Thyroid gland (tissue), 4 donors: ENCODE results near the gene ZKSCAN3. TPM values are rescaled to one million over a fixed set of nuclear protein-coding genes. Genes with fewer than 3 reads are reported as not detected.

Experiments used
- DNase-seq, 2 donors: peaks; one replicate each; pipeline ENCODE4 v3.0.0-alpha.2; 2019
- H3K27ac ChIP-seq, 3 donors: fragments of 200-600 bp; sonication (generic); 1 replicate in 2 of 3; 2 replicates in 1 of 3; pipeline ENCODE4 v1.5.1; 2016 to 2019; ENCODE audit warnings: mild to moderate bottlenecking in 1 of 3, moderate library complexity in 1 of 3
- H3K27me3 ChIP-seq: fragments of 200-600 bp; sonication (generic); one replicate; pipeline ENCODE4 v1.5.1; 2019
- H3K36me3 ChIP-seq, 2 donors: fragments of 200-600 bp; sonication (generic); one replicate each; pipeline ENCODE4 v1.5.1; 2016 to 2019
- H3K4me1 ChIP-seq, 2 donors: fragments of 200-600 bp; sonication (generic); one replicate each; pipeline ENCODE4 v1.5.1; 2017 to 2019
- H3K4me3 ChIP-seq, 3 donors: fragments of 200-600 bp; sonication (generic); replicated peaks in 1 of 3; 1 replicate in 2 of 3; 2 replicates in 1 of 3; pipeline ENCODE4 v1.5.1; 2016; ENCODE audit warnings: mild to moderate bottlenecking in 1 of 3
- H3K9me3 ChIP-seq: fragments of 200-600 bp; sonication (generic); one replicate; pipeline ENCODE4 v1.5.1; 2017
- POLR2A ChIP-seq, 2 donors: fragments of 450-650 bp; IDR thresholded peaks; one replicate each; pipeline ENCODE4 v1.6.1; 2017; ENCODE audit warnings: antibody characterized with exemption in 2 of 2, mild to moderate bottlenecking in 2 of 2, moderate library complexity in 1 of 2
- WGBS, 2 donors: methylation state at CpG; one replicate each; pipeline ENCODE4 v1.1.5; 2017; 5-methylcytosine and 5-hydroxymethylcytosine counted together
- intact Hi-C: fragments of 100-400 bp; cut with DNase I; formaldehyde crosslinking; loops from one replicate; pipeline ENCODE4 v1.15.1; 2023
- total RNA-seq, 4 donors: library from RNA; depleted of rRNA; stranded (reverse); fragments of >200 nt; gene quantifications; one replicate each; pipeline ENCODE4 v1.2.3, GENCODE V29; 2016
- TF ChIP-seq, protein P1 (sequence below), 6 experiments: fragments of 200-600 bp in 3 of 6; fragments of 450-650 bp in 3 of 6; sonication (generic) in 3 of 6; IDR thresholded peaks; one replicate each; pipeline ENCODE4 v1.5.1; 2016 to 2019; ENCODE audit warnings: antibody characterized with exemption in 6 of 6, mild to moderate bottlenecking in 2 of 6, inconsistent platforms in 1 of 6, moderate library complexity in 1 of 6

ZKSCAN3 gene
- total RNA-seq, 4 donors from 2014 or later, result 7.0 to 10.5 (median 8.6) TPM

DNA sequence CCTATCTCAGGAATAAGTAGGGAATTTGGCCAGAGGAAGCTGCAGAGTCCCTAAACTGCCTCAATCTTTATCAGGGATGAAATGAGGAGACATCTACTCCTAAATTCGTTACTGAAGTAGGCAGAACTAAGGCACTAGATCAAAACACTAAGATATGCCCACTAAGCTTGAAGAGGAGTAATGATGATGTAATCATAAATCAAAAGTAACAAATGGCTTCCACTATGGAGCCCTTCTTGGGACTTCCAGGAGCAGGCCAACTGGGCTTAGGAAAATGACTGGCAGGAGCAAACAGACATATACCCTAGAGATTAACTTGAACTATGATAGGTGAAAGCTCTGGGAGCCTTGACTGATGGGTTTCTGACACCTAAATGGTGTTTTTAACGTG lies 34.4 kb downstream of the ZKSCAN3 start:
- H3K4me3 ChIP-seq, result no peak overlapping the region
- 81 to 82% methylated on average over 2 of the region's 2 CpGs for WGBS, 2 donors
- no peaks in the 10 kb centered on the region for H3K27me3 ChIP-seq
- TF ChIP-seq, protein P1, sequence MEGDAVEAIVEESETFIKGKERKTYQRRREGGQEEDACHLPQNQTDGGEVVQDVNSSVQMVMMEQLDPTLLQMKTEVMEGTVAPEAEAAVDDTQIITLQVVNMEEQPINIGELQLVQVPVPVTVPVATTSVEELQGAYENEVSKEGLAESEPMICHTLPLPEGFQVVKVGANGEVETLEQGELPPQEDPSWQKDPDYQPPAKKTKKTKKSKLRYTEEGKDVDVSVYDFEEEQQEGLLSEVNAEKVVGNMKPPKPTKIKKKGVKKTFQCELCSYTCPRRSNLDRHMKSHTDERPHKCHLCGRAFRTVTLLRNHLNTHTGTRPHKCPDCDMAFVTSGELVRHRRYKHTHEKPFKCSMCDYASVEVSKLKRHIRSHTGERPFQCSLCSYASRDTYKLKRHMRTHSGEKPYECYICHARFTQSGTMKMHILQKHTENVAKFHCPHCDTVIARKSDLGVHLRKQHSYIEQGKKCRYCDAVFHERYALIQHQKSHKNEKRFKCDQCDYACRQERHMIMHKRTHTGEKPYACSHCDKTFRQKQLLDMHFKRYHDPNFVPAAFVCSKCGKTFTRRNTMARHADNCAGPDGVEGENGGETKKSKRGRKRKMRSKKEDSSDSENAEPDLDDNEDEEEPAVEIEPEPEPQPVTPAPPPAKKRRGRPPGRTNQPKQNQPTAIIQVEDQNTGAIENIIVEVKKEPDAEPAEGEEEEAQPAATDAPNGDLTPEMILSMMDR (IDR thresholded peaks at IDR 0.05), result no peak
- no peak for TF ChIP-seq POLR2A (IDR thresholded peaks at IDR 0.05)
- DNase-seq, result no peak
- H3K36me3 ChIP-seq, result peaks cover 4 to 13% of the 10 kb centered on the region in 2 donors
- intact Hi-C loops, result no loop called here
- H3K4me1 ChIP-seq, result peaks cover 0 to 6% of the 10 kb centered on the region in 2 donors
- H3K9me3 ChIP-seq, result no peaks in the 10 kb centered on the region
- H3K27ac ChIP-seq, result no peak overlapping the region

GRCh38 chr6:28390688-28391087 lies 40.9 kb downstream of the ZKSCAN3 start:
- no peaks in the 10 kb centered on the region for H3K9me3 ChIP-seq
- H3K4me3 ChIP-seq, result no peak overlapping the region
- intact Hi-C loops, result no loop called here
- TF ChIP-seq, protein P1 (IDR thresholded peaks at IDR 0.05), result no peak
- no peak for TF ChIP-seq POLR2A (IDR thresholded peaks at IDR 0.05)
- no peak overlapping the region for H3K27ac ChIP-seq
- peaks cover 31 to 35% of the 10 kb centered on the region in 2 donors for H3K36me3 ChIP-seq
- H3K4me1 ChIP-seq, result peaks cover 0 to 15% of the 10 kb centered on the region in 2 donors
- H3K27me3 ChIP-seq, result no peaks in the 10 kb centered on the region
- 93 to 95% methylated on average over 8 of the region's 8 CpGs for WGBS, 2 donors
- DNase-seq, result no peak

DNA sequence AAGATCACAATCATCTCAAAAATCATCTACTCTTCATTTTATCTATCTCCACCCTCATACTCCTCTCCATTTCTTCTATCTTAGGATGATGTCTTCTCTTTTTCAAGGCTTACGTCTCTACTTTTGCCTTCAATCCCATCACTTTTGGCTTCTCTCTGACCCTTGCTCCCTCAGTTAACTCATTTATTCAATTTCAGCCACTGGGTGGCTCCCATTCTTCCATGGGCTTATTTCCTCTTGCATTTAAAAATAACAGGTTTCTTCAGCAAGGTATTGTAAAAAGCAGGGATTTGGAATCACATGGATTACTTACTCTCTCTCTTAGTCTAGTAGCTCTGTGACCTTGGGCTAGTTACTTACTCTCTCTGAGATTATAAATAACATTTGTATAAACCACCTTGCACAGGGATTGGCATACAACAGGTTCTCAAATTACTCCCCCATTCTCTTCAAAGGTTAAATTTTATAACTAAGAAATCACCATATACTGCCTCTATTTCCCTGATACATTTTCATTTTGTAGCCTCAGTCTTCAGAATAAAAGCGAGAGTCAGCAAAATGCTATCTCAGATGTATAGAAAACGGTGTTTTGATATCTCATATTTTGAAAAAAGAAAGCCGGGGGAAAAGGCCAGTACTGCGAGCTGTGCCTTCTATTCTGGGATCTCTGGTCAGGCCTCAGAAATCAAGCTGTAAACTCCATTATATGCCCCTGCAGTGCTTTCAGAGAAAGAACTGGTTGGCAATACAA lies 44.3 kb downstream of the ZKSCAN3 start:
- WGBS, 2 donors, result 92 to 93% methylated on average over 5 of the region's 5 CpGs
- H3K4me3 ChIP-seq, result no peak overlapping the region
- DNase-seq, result no peak
- H3K36me3 ChIP-seq, result peaks cover 29 to 31% of the 10 kb centered on the region in 2 donors
- intact Hi-C loops, result no loop called here
- H3K27me3 ChIP-seq, result no peaks in the 10 kb centered on the region
- TF ChIP-seq POLR2A (IDR thresholded peaks at IDR 0.05), result no peak
- TF ChIP-seq, protein P1 (IDR thresholded peaks at IDR 0.05), result peak in 3 of 6 experiments; percentile 11 to 29 (median 29)
- H3K9me3 ChIP-seq, result no peaks in the 10 kb centered on the region
- H3K4me1 ChIP-seq, result peaks cover 4 to 42% of the 10 kb centered on the region in 2 donors
- no peak overlapping the region for H3K27ac ChIP-seq

GRCh38 chr6:28395918-28396317 lies 46.2 kb downstream of the ZKSCAN3 start:
- Histone ChIP-seq H3K9me3 (no peaks in the 10 kb centered on the region), H3K27me3 (no peaks in the 10 kb centered on the region), H3K4me1 (peaks cover 4 to 45% of the 10 kb centered on the region in 2 donors), H3K4me3 (no peak overlapping the region), H3K36me3 (peaks cover 17 to 18% of the 10 kb centered on the region in 2 donors), H3K27ac (no peak overlapping the region)
- DNase-seq, result no peak
- intact Hi-C loops, result no loop called here
- 92 to 93% methylated on average over 4 of the region's 4 CpGs for WGBS, 2 donors
- TF ChIP-seq, protein P1 (IDR thresholded peaks at IDR 0.05), result no peak
- no peak for TF ChIP-seq POLR2A (IDR thresholded peaks at IDR 0.05)

- TF ChIP-seq, protein P1 (IDR thresholded peaks at IDR 0.05), result peak in 4 of 6 experiments; percentile 37 to 56 (median 49)
- TF ChIP-seq POLR2A (IDR thresholded peaks at IDR 0.05), result peak in 1 of 2 donors; percentile 49
- no peaks in the 10 kb centered on the region for H3K27me3 ChIP-seq
- no peaks in the 10 kb centered on the region for H3K9me3 ChIP-seq
- 4% methylated on average over 33 to 39 of the region's 49 CpGs for WGBS, 2 donors
- peaks cover 4 to 48% of the 10 kb centered on the region in 2 donors for H3K4me1 ChIP-seq
- intact Hi-C loops, result no loop called here
- H3K27ac ChIP-seq, result peak within 1 kb of the TSS in 1 of 3 donors; percentile 72
- peak; percentile 75 to 84 for DNase-seq
- H3K4me3 ChIP-seq, result peak within 1 kb of the TSS; percentile 43 to 82 (median 73)
- no peaks in the 10 kb centered on the region for H3K36me3 ChIP-seq
Measured at GRCh38 chr6:28399350-28400121, 49.8 kb downstream of the ZKSCAN3 start, which contains the start of gene ZSCAN12. Gene ZSCAN12, minus strand, starts transcription at chr6:28399747. Its CDS starts 1,342 bp downstream, at chr6:28398405.
